Upper lobe of left lung (tissue), 6 donors: ENCODE measurements around the gene MUCL3. TPM values are rescaled to one million over a fixed set of nuclear protein-coding genes. Genes with fewer than 3 reads are reported as not detected.

ENCODE experiments used
- ATAC-seq, 2 donors: fragments of 200-7000 bp; cut with Tn5 transposase; one replicate each; pipeline ENCODE4 v1.9.1; 2022; ENCODE audit warnings: mild to moderate bottlenecking in 2 of 2, moderate library complexity in 2 of 2; ENCODE audit not compliant: low FRiP score in 2 of 2
- DNase-seq, 2 donors: peaks; one replicate each; pipeline ENCODE4 v3.0.0-alpha.2; 2019 to 2020
- H3K27ac ChIP-seq, 4 donors: fragments of 200-600 bp; sonication (generic); one replicate each; pipeline ENCODE4 v1.5.1; 2016 to 2019
- H3K27me3 ChIP-seq, 4 donors: fragments of 200-600 bp; sonication (generic); one replicate each; pipeline ENCODE4 v1.5.1; 2017 to 2019
- H3K36me3 ChIP-seq, 4 donors: fragments of 200-600 bp; sonication (generic); one replicate each; pipeline ENCODE4 v1.5.1; 2016 to 2019
- H3K4me1 ChIP-seq, 4 donors: fragments of 200-600 bp; sonication (generic); one replicate each; pipeline ENCODE4 v1.5.1; 2018 to 2019
- H3K4me3 ChIP-seq, 4 donors: fragments of 200-600 bp; sonication (generic); one replicate each; pipeline ENCODE4 v1.5.1; 2017 to 2019; ENCODE audit warnings: mild to moderate bottlenecking in 2 of 4, moderate library complexity in 1 of 4
- H3K9me3 ChIP-seq, 4 donors: fragments of 200-600 bp; sonication (generic); one replicate each; pipeline ENCODE4 v1.5.1; 2018 to 2019
- CTCF ChIP-seq, 6 experiments: fragments of 450-650 bp in 4 of 6; fragments of 200-600 bp in 2 of 6; sonication (generic) in 2 of 6; IDR thresholded peaks; one replicate each; pipeline ENCODE4 v1.5.1; 2016 to 2019; ENCODE audit warnings: antibody characterized with exemption in 6 of 6
- EP300 ChIP-seq, 4 donors: sonication (generic); formaldehyde crosslinking; IDR thresholded peaks; one replicate each; pipeline ENCODE4 v1.5.1; 2017; ENCODE audit warnings: antibody characterized with exemption in 4 of 4, control low read depth in 2 of 4
- POLR2A ChIP-seq, 4 donors: fragments of 450-650 bp; IDR thresholded peaks; one replicate each; pipeline ENCODE4 v1.5.1; 2016 to 2017; ENCODE audit warnings: antibody characterized with exemption in 4 of 4, mild to moderate bottlenecking in 2 of 4
- POLR2AphosphoS5 ChIP-seq, 2 donors: sonication (generic); formaldehyde crosslinking; IDR thresholded peaks; one replicate each; pipeline ENCODE4 v1.5.1; 2017; ENCODE audit warnings: antibody characterized with exemption in 2 of 2
- WGBS, 2 donors: methylation state at CpG; one replicate each; pipeline ENCODE4 v1.1.5; 2017 to 2018; 5-methylcytosine and 5-hydroxymethylcytosine counted together
- total RNA-seq, 6 donors: library from RNA; depleted of rRNA in 4 of 6; stranded (reverse); fragments of >200 nt in 4 of 6; gene quantifications; one replicate each; pipeline versions ENCODE4 v1.1.0 to v1.2.1, GENCODE V29; 2016 to 2021
- donor health status: DM: no; HTN: no; CAD: no; lungs with moderate emphysema.
- donor health status: DM: no; HTN: yes; CAD: no; lungs with severe emphysema.

Gene MUCL3
- total RNA-seq, 6 donors from 2014 or later: 1.8 to 38.8 (median 5.0) TPM

- no peak overlapping the region for H3K4me3 ChIP-seq
- H3K27ac ChIP-seq: no peak overlapping the region
- no peak for TF ChIP-seq CTCF (IDR thresholded peaks at IDR 0.05)
- TF ChIP-seq POLR2A (IDR thresholded peaks at IDR 0.05): no peak
- no peaks in the 10 kb centered on the region for H3K27me3 ChIP-seq
- peaks cover 3 to 80% (median 56%) of the 10 kb centered on the region in 4 donors for H3K36me3 ChIP-seq
- no peak for ATAC-seq
- 85 to 89% methylated on average over 5 to 12 of the region's 16 CpGs for WGBS, 2 donors
- no peaks in the 10 kb centered on the region for H3K9me3 ChIP-seq
- peak in 1 of 2 donors; percentile 76 for DNase-seq
- no peaks in the 10 kb centered on the region for H3K4me1 ChIP-seq
Measured at GRCh38 chr6:30893001-30893591, 47.7 kb upstream of the MUCL3 start.

GRCh38 chr6:30893666-30894065 lies 47.1 kb upstream of the MUCL3 start:
- peaks cover 5 to 84% (median 59%) of the 10 kb centered on the region in 4 donors for H3K36me3 ChIP-seq
- H3K27ac ChIP-seq: no peak overlapping the region
- no peaks in the 10 kb centered on the region for H3K9me3 ChIP-seq
- ATAC-seq (no peak), DNase-seq (no peak)
- no peaks in the 10 kb centered on the region for H3K4me1 ChIP-seq
- WGBS, 2 donors: 92 to 98% methylated on average over 8 of the region's 8 CpGs
- TF ChIP-seq CTCF (IDR thresholded peaks at IDR 0.05) (no peak), EP300 (IDR thresholded peaks at IDR 0.05) (no peak), POLR2A (IDR thresholded peaks at IDR 0.05) (no peak), POLR2AphosphoS5 (IDR thresholded peaks at IDR 0.05) (no peak)
- H3K4me3 ChIP-seq: no peak overlapping the region
- no peaks in the 10 kb centered on the region for H3K27me3 ChIP-seq

- WGBS, 2 donors: 83 to 90% methylated on average over 12 of the region's 12 CpGs
- H3K27ac ChIP-seq: no peak overlapping the region
- TF ChIP-seq POLR2A (IDR thresholded peaks at IDR 0.05) (no peak), CTCF (IDR thresholded peaks at IDR 0.05) (no peak), EP300 (IDR thresholded peaks at IDR 0.05) (no peak), POLR2AphosphoS5 (IDR thresholded peaks at IDR 0.05) (no peak)
- H3K9me3 ChIP-seq: no peaks in the 10 kb centered on the region
- H3K4me3 ChIP-seq: no peak overlapping the region
- ATAC-seq (no peak), DNase-seq (peak in 1 of 2 donors; percentile 43)
- H3K27me3 ChIP-seq: no peaks in the 10 kb centered on the region
- H3K36me3 ChIP-seq: peaks cover 5 to 89% (median 59%) of the 10 kb centered on the region in 4 donors
- no peaks in the 10 kb centered on the region for H3K4me1 ChIP-seq
Measured at GRCh38 chr6:30894381-30894780, 46.4 kb upstream of the MUCL3 start.

DNA sequence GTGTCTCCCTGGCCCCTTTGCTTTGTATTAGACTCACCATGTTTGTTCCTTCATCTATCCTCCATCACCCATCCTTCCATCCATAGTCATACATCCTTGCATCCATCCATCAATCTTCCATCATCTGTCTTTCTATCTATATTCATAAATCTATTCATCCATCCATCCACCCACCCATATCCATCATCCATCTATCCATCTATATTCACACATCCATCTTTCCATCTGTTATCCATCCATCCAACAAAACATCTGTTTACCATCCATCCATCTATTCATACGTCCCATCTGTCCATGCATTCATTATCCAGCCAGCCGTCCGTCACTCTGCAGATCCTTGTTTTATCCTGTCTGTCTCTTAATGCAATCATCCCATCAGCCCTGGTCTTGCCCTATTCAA lies 45.8 kb upstream of the MUCL3 start:
- H3K27me3 ChIP-seq: no peaks in the 10 kb centered on the region
- H3K4me3 ChIP-seq: no peak overlapping the region
- DNase-seq (no peak), ATAC-seq (no peak)
- no peak overlapping the region for H3K27ac ChIP-seq
- no peaks in the 10 kb centered on the region for H3K4me1 ChIP-seq
- no peaks in the 10 kb centered on the region for H3K9me3 ChIP-seq
- no peak for TF ChIP-seq POLR2AphosphoS5 (IDR thresholded peaks at IDR 0.05)
- TF ChIP-seq CTCF (IDR thresholded peaks at IDR 0.05): no peak
- no peak for TF ChIP-seq EP300 (IDR thresholded peaks at IDR 0.05)
- no peak for TF ChIP-seq POLR2A (IDR thresholded peaks at IDR 0.05)
- WGBS, 2 donors: 94 to 96% methylated on average over 3 of the region's 3 CpGs
- H3K36me3 ChIP-seq: peaks cover 3 to 89% (median 58%) of the 10 kb centered on the region in 4 donors

DNA sequence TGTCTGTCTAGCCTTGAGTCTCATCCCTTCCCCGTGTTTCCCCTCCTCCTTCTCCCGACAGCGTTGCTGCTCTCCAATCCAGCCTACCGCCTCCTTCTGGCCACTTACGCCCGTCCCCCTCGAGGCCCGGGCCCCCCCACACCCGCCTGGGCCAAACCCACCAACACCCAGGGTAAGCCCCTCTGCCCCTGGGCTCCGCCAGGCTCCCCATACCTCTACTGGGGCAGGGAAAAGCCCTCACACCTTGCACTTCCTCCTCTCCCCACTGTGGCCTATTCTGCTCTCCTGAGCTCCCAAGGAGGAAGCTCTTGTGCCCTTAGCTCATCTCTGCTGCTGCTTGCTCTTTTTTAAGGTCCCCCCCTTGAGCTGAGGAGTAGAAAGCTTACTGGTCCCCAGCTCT lies 45.4 kb upstream of the MUCL3 start:
- ATAC-seq: no peak
- Histone ChIP-seq H3K4me1 (no peaks in the 10 kb centered on the region), H3K9me3 (no peaks in the 10 kb centered on the region), H3K27ac (no peak overlapping the region), H3K27me3 (no peaks in the 10 kb centered on the region), H3K36me3 (peaks cover 3 to 87% (median 56%) of the 10 kb centered on the region in 4 donors), H3K4me3 (no peak overlapping the region)
- WGBS, 2 donors: 83 to 85% methylated on average over 10 of the region's 10 CpGs
- no peak for TF ChIP-seq CTCF (IDR thresholded peaks at IDR 0.05)
- TF ChIP-seq POLR2AphosphoS5 (IDR thresholded peaks at IDR 0.05): no peak
- TF ChIP-seq EP300 (IDR thresholded peaks at IDR 0.05): no peak
- no peak for TF ChIP-seq POLR2A (IDR thresholded peaks at IDR 0.05)
- DNase-seq: no peak
